ENCODE data around the gene ARL14.

ARL14 gene

DNA sequence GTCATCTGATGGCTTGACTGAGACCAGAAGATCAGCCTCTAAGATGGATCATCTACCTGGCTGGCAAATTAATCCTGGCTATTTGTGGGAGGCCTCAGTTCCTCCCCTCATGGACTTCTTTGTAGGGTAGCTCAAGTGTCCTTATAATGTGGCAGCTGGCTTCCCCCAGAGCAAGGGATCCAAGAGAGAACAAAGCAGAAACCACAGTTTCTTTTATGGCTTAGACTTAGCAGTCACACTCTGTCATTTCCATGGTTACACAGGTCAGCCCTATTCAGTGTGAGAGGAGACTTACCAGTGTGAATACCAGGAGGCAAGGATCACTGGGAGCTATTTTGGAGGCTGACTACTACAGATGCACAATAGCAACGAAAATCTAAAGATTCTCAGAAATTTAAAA lies 15.3 kb upstream of the ARL14 start:
- DNase-seq (ENCODE audit: insufficient read length, low spot score) (no peak), FAIRE-seq (no peak)
- TF ChIP-seq CTCF (IDR thresholded peaks at IDR 0.05; ENCODE audit: insufficient read depth, missing control alignments): no peak

- no peak for TF ChIP-seq CTCF (IDR thresholded peaks at IDR 0.05; ENCODE audit: insufficient read depth, missing control alignments)
- no peak for FAIRE-seq
- no peak for DNase-seq (ENCODE audit: insufficient read length, low spot score)
These were observed 11.7 kb upstream of the ARL14 start for GRCh38 chr3:160665231-160665630.

DNA sequence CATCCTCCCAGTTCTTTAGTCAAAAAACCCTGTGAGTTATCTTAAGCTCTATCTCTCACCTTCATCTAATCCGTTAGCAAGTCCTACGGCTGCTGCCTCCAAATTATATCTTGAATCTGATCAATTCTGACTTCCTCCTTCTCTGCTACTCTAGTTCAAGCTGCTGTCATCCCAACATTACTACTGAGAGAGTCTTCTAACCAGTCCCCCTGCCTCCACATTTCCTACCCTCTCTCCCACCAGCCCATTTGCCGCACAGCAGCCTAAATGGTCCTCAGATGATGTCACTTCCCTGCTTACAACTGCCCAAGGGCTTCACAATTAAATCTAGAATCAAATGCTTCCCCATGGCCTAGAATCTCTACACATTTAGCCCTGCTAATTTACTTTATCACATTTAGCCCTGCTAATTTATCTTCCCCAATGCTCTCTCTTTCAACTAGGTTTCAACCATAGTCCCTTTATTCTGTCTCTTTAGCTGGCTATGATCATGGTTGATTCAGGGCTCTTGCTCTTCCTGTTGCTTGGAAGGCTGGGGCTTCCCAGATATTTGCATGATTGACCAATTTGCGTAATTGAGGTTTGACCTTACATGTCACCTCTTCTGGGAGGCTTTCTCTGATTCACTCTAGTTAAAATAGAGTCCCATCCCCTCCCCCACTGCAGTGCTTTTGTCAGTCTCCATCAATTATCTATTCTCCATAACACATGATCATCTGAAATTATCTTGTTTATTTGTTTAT lies 11.0 kb upstream of the ARL14 start:
- FAIRE-seq (no peak), DNase-seq (ENCODE audit: insufficient read length, low spot score) (no peak)
- no peak for TF ChIP-seq CTCF (IDR thresholded peaks at IDR 0.05; ENCODE audit: insufficient read depth, missing control alignments)

DNA sequence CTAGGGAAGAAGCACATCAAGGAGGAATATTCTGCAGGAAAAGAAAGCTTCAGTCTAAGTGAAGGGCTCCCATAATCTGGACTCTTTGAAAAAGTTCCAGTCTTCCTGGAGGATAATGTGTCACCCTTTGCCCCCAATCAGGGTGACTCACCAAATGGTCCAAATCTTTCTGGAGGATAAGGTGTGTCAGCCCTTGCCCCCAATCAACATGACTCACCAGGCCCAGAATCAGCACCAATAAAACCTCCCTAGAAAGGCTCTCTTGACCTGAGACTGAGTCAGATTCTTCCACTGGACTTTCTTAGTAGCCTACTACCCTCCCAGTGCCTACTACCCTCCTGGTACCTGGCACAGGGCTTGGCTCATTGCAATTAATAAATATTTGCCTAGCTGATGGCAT lies 9.5 kb upstream of the ARL14 start:
- FAIRE-seq: no peak
- no peak for DNase-seq (ENCODE audit: insufficient read length, low spot score)
- TF ChIP-seq CTCF (IDR thresholded peaks at IDR 0.05; ENCODE audit: insufficient read depth, missing control alignments): no peak

DNA sequence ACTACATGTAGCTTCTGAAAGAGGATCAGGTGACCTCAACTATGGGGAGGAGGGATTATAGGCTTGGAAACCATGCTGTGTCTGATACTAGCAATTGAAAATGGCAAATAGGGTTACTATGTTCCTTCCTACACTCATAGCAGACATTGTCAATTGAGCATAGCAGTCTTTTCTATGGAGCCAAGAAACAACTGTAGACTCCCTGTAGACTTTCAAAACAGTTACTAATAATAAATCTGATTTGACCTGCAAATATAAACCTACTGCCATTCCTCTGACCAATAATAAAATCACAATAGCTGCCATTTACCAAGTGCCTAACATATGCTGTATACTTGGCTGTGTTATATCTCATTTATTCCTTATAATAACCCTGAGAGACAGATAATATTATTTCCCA lies 8.5 kb upstream of the ARL14 start:
- no peak for TF ChIP-seq CTCF (IDR thresholded peaks at IDR 0.05; ENCODE audit: insufficient read depth, missing control alignments)
- DNase-seq (ENCODE audit: insufficient read length, low spot score): no peak
- FAIRE-seq: peak; percentile 92

DNA sequence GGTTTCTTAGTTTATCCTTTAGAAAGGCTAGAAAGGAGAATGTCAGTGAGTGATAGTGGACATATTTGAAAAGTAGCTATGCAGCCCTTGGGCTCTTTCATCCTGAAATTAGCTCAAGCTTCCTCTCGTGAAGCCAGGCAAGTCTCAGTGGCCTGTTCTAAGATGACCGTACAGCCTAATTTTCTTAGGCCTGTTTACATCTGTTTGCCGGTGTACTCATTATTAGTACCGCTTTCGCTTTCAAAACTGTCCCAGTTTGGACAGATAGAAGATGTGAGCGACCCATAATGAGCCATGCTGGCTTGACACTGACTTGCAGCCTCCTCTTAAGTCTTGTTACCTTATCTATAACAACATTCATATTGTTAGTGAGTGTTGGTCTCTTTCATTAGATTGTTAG lies 5.7 kb upstream of the ARL14 start:
- DNase-seq (ENCODE audit: insufficient read length, low spot score) (no peak), FAIRE-seq (no peak)
- TF ChIP-seq CTCF (IDR thresholded peaks at IDR 0.05; ENCODE audit: insufficient read depth, missing control alignments): no peak

GRCh38 chr3:160671995-160672394 lies 5.0 kb upstream of the ARL14 start:
- no peak for DNase-seq (ENCODE audit: insufficient read length, low spot score)
- no peak for FAIRE-seq
- no peak for TF ChIP-seq CTCF (IDR thresholded peaks at IDR 0.05; ENCODE audit: insufficient read depth, missing control alignments)
